ENCODE measurements around the gene ROGDI.

ROGDI gene, protein sequence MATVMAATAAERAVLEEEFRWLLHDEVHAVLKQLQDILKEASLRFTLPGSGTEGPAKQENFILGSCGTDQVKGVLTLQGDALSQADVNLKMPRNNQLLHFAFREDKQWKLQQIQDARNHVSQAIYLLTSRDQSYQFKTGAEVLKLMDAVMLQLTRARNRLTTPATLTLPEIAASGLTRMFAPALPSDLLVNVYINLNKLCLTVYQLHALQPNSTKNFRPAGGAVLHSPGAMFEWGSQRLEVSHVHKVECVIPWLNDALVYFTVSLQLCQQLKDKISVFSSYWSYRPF

DNA sequence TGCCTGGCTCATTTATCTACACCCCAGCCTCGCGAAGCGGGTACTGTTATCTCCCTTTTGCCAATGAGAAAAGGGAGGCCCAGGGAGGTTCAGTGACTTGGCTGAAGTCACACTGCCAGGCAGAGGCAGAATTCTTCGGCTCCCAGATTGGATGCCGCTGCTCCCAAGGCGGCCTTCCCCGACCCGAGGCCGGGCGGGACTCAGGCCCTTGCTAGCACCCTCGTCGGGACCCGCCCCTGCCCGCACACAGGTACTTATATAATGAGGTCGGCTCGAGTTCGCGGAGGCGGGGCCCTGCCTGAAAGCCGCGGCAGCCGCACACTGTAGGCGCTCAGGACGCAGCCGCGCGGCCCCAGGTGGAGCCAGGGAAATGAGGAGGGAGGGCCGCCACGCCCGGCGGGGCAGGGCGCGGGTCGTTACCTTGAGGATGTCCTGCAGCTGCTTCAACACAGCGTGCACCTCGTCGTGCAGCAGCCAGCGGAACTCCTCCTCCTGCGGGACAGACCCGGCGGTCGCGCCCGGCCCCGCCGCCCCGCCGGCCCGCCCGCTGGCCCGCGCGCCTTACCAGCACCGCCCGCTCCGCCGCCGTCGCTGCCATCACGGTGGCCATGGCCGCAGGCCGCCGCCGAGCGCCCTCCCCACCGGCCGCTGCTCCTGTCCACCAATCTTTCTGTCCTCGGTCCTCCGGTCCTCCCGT lies at the start of gene ROGDI:
ROGDI (minus strand) TSS at position 672 of the 697 bp plus-strand sequence; CDS start at position 610, 62 bp downstream.
- DNase-seq, result peak; percentile 90 to 93
- TF ChIP-seq POLR2A (IDR thresholded peaks at IDR 0.05; ENCODE audit: low read length) (peak; percentile 31), GATA1 (IDR thresholded peaks at IDR 0.05; ENCODE audit: low read depth, low read length) (no peak)

DNA sequence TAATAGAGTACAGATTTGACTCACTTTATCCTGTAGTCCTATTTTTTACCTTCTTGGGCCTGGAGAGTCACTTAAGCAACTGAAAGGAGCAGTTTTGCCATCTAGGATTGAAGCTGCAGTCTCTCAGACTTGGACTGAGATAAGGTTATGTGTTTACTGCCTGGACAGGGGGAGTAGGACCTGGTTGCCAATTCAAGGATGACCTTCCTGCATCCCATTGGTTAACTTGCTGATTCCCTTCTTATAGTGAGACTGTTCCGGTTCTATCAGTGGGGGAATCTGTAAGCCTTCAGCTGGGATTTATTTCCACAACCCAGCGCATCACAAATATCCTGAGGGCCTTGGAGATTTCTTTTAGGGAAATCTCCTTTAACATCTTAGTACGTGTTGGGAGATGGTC lies 47.8 kb upstream of the ROGDI start:
- no peak for TF ChIP-seq GATA1 (IDR thresholded peaks at IDR 0.05; ENCODE audit: low read depth, low read length)
- no peak for TF ChIP-seq POLR2A (IDR thresholded peaks at IDR 0.05; ENCODE audit: low read length)
- peak; percentile 19 to 27 for DNase-seq

- peak; percentile 82 to 87 for DNase-seq
Measured at GRCh38 chr16:4847774-4848587, 45.5 kb upstream of the ROGDI start.

GRCh38 chr16:4846901-4847773 lies 44.7 kb upstream of the ROGDI start, which contains the start of the genes GLYR1 and UBN1:
Gene GLYR1 (minus strand): TSS chr16:4847288. CDS start chr16:4847265, 23 bp downstream.
Gene UBN1 (plus strand): TSS chr16:4847481. CDS start chr16:4852918, 5,437 bp downstream.
- peak; percentile 88 for TF ChIP-seq POLR2A (IDR thresholded peaks at IDR 0.05; ENCODE audit: low read length)
- TF ChIP-seq GATA1 (IDR thresholded peaks at IDR 0.05; ENCODE audit: low read depth, low read length), result no peak
- DNase-seq, result peak; percentile 98 to 100

More at GRCh38 chr16:4847774-4848587, 45.5 kb upstream of the ROGDI start:
- TF ChIP-seq GATA1 (IDR thresholded peaks at IDR 0.05; ENCODE audit: low read depth, low read length) (no peak), POLR2A (IDR thresholded peaks at IDR 0.05; ENCODE audit: low read length) (no peak)

DNA sequence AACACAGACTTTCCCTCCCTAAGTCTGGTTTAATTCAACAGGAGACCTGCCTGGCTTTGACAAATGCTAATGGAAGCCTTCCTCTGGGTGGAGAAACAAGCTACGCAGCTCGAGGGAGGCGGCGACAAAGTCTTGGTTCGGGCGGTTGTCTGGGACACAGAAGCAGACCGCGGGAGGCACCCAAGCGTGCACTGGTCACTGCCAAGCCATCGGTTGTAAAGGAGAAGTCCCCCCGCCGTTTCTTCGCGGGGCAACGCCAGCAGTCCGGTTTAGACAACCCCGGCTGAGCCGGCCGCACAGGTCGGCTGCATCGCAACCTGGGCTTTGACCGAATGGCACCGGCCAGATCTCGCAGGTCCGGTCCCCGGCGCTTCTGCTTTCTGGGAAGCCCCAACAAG lies 44.1 kb upstream of the ROGDI start:
- peak; percentile 82 to 83 for DNase-seq
- TF ChIP-seq POLR2A (IDR thresholded peaks at IDR 0.05; ENCODE audit: low read length) (peak; percentile 44), GATA1 (IDR thresholded peaks at IDR 0.05; ENCODE audit: low read depth, low read length) (no peak)

GRCh38 chr16:4840984-4841383 lies 38.6 kb upstream of the ROGDI start:
- TF ChIP-seq GATA1 (IDR thresholded peaks at IDR 0.05; ENCODE audit: low read depth, low read length), result no peak
- TF ChIP-seq POLR2A (IDR thresholded peaks at IDR 0.05; ENCODE audit: low read length), result no peak
- no peak for DNase-seq

GRCh38 chr16:4839942-4840341 lies 37.5 kb upstream of the ROGDI start:
- TF ChIP-seq GATA1 (IDR thresholded peaks at IDR 0.05; ENCODE audit: low read depth, low read length) (no peak), POLR2A (IDR thresholded peaks at IDR 0.05; ENCODE audit: low read length) (no peak)
- no peak for DNase-seq

GRCh38 chr16:4837733-4838501 lies 35.5 kb upstream of the ROGDI start:
- TF ChIP-seq GATA1 (IDR thresholded peaks at IDR 0.05; ENCODE audit: low read depth, low read length) (no peak), POLR2A (IDR thresholded peaks at IDR 0.05; ENCODE audit: low read length) (no peak)
- no peak for DNase-seq

- no peak for DNase-seq
- no peak for TF ChIP-seq GATA1 (IDR thresholded peaks at IDR 0.05; ENCODE audit: low read depth, low read length)
- TF ChIP-seq POLR2A (IDR thresholded peaks at IDR 0.05; ENCODE audit: low read length), result no peak
Measured at GRCh38 chr16:4836727-4837126, 34.3 kb upstream of the ROGDI start.

GRCh38 chr16:4833584-4833983 lies 31.2 kb upstream of the ROGDI start:
- TF ChIP-seq GATA1 (IDR thresholded peaks at IDR 0.05; ENCODE audit: low read depth, low read length) (no peak), POLR2A (IDR thresholded peaks at IDR 0.05; ENCODE audit: low read length) (no peak)
- peak in 1 of 2 experiments; percentile 54 for DNase-seq

DNA sequence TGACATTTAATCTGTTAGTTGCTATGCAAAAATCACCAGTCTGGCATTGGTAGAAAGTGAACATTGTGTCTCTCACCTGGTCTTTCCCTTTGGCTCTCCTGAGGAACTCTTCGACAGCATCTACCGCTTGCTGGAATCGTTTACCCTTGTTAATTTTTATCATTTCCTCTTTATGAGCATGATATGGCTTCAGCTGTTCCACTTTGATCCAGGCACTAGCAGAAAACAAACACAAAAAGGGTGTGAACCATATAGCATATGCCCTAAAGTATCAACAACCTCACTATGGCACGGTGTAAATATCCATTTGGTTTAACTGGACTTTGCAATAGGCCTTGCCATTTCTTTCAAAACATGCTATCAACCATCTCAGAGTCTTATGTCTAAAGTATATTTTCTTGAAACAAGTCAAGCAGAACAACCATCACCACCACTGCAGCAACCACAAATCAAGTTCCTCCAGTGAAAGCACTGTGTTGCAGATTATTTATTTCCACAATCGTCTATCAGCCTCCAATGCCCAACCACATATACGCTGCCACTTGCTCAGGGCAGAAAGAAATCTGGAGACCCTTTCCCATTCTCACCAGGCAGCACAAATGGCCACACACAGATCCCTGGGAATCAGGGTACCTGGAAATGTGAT lies 30.4 kb upstream of the ROGDI start:
- TF ChIP-seq GATA1 (IDR thresholded peaks at IDR 0.05; ENCODE audit: low read depth, low read length) (no peak), POLR2A (IDR thresholded peaks at IDR 0.05; ENCODE audit: low read length) (no peak)
- DNase-seq, result no peak

DNA sequence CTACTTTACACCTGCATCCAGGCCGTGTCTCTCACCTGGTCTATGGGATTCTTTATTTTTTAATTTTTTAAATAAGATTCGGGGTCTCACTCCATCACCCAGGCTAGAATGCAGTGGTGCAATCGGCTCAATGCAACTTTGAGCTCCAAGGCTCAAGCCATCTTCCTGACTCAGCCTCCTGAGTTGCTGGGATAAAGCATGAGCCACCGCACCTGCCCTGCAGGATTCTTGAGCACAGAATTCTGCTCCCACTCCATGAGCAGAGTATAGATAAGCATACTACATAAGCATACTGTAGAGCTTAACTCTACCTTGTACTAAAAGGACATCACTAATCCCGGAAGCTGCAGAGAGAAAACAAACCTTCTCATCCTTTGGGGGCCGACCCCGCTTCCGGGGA lies 29.2 kb upstream of the ROGDI start:
- no peak for TF ChIP-seq POLR2A (IDR thresholded peaks at IDR 0.05; ENCODE audit: low read length)
- TF ChIP-seq GATA1 (IDR thresholded peaks at IDR 0.05; ENCODE audit: low read depth, low read length), result no peak
- no peak for DNase-seq

Data from erythroblast (primary cell).